Activated CD4-positive, CD25-positive, alpha-beta regulatory T cell treated with anti-CD3 and anti-CD28 coated beads, Interleukin-2, amount 50 U/mL, for 16 hours (primary cell): ENCODE data around the gene SLC43A1.

Source experiments
- DNase-seq: peaks from one replicate; pipeline ENCODE4 v3.0.0-alpha.2; 2020; ENCODE audit warnings: low read depth, low spot score

SLC43A1 gene

DNA sequence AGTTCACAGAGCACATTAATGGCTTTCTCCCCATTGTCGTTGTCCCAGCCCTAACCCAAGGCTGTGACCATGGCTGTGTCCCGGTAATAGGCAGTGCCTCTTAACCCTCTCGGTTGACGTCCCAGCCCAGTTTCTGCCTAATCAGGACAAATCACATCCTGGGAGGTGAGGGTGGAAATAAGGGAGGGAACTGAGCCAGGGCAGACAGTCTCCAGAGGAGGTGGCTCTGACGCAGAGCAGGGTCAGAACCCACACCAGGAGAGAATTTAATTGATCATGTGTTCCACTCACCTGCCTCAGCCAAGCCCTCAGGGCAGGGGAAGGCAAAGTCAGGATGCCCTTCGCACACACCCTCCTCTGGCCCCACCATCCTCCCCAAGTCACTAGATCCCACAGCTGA, 17.0 kb downstream of the SLC43A1 start:
- DNase-seq: no peak

DNA sequence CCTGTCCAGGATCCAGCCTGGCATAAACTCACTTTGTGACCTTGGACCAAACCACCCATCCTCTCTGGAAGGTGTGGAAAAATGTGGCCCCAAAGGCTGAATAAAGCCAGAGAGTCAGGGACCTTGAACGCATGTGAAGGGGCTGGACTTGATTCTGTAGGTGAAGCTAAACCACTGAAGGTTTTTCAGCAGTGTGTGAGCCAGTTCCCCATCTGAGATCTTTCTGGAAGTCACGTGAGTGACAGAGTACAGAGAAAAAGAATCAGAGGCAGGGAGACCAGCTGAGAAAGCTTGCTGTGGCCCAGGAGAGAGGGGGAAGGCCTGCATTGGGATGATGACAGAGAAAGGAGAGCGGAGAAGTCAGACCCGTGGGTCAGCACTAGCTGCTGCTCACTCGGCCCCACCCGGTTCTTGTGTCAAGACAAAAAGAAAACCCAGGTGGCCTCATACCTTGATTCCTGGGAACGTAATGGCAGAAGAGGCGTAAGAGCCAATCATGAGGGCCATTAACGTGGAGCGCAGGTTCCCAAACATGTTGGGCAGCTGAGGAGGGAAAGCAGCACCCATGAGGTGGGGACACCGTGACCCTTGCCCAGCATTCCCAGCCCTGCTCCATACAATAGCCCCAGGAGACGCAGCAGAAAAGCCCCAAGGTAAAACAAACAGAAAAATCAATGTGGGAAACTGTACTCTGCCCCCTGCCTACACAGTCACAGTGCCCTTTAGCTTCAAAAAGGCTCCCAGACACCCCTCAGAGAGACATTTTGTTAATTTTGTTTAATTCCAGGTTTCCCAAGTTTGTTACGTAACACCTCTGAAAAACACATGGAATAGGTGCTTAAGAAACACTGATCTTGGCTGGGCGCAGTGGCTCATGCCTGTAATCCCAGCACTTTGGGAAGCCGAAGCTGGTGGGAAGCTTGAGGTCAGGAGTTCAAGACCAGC, 17.9 kb downstream of the SLC43A1 start:
- no peak for DNase-seq

- no peak for DNase-seq
These were observed 19.2 kb downstream of the SLC43A1 start for GRCh38 chr11:57496109-57496820.

DNA sequence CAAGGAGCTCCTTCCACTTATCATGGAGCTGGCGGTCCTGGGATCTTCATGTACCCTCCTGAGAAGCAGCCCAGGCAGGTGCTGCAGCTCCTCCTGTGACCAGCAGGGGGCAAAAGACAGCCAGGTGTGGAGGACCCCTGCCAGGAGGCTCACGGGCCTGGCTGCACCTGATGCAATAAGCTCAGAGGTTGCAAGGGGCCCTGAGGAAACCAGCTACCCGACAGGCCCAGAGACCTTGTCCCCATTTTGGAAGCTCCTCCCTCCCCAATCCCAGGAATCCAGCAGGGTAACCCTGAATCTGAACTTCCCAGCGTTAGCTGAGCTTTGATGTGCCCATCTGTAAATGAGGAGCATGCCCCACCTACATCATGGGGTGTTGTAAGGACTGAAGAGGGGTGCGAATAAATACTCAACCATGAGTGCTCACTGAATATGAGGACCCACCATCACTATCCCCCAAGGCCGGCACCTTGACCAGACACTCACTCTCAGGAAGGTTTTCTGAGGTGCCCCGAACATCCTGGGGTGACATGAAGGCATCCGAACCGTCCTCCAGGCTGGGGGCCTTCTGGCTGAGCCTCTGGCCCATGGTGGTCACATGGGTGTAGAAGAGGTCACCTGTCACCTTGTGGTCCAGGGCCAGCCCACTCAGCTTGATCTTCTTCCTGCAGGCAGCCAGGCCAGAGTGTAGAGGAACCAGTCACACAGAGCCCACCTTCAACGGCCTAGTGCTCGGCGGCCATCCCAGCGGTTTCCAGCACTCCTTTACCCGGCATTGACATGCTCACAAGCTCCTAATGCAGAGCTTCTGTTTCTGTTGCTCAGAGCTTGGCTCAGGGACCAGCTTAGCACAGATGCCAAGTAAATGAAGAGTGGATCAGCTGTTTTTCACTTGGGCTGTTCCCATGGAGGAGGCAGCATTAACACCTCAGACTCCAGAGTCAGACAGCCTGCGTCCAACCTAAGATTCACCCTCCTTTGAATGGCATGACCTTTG, 21.7 kb downstream of the SLC43A1 start:
- DNase-seq: peak; percentile 64

DNA sequence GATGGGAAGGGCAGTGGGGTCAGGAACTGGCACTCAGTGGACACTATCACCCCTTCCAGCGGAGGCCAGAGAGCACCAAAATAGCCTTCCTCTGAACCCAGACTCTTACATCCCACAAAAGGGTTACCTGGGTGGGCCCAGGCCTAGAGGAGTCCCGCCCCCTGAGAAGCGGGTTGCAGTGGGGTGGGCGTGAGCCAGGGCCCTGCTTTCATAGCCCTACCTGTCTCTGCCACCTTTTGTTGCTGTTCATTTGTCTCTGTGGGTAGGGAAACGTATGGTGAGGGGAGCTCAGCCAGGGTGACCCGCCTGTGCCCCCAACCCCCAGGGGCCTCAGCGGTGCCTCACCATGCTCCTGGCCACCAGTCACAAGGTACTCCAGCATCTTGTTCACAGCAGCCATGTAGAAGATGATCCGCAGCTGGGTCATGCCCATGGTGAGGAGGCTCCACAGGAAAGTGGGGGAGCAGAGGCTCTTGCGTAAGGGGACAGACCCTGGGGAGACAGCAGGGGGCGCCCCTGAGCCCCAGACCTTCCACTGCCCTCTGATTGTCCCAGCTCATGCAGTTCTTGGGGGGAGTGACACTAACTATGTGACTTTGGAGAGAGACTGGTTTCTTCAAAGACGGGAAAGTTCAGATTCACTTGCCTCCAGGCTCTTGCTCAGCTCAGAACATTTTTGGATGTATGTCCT, 24.0 kb downstream of the SLC43A1 start:
- no peak for DNase-seq

- no peak for DNase-seq
These were observed 24.9 kb downstream of the SLC43A1 start for GRCh38 chr11:57490456-57491248.

DNA sequence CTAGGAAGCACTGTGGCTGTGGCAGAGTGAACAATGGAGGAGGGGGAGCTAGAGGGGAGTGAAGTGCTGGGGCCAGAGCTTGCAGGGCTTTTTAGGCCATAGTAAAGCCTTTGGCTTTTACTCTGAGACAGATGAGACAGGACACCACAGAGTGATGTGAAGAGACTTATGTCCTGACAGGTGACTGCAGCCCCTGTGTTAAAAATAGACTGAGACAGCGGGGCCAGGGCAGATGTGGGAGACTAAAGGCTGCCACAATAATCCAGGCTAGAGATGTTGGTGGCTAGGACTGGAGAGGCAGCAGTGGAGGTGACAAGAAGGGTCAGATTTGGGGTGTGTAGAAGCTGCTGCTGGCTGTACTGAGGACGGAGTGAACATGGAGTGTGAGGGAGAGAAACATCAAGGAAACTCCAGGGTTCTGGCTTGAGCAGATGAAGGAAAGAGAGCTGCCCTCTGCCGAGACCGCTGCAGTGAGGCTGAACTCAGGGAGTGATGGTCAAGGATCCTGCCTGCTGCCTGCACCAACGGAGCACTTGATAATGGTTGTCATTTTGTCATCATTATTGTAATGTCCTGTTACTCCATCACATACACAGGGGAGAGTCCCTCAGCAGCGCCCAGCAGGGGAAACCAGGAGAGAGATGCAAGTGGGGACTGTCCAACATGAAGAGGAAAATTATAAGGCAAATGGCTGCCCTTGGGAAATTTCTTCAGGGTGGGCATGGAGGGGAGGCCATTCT, 27.4 kb downstream of the SLC43A1 start:
- no peak for DNase-seq

GRCh38 chr11:57487021-57487778, 28.3 kb downstream of the SLC43A1 start:
- DNase-seq: no peak

GRCh38 chr11:57485217-57485990, 30.1 kb downstream of the SLC43A1 start:
- DNase-seq: no peak

DNA sequence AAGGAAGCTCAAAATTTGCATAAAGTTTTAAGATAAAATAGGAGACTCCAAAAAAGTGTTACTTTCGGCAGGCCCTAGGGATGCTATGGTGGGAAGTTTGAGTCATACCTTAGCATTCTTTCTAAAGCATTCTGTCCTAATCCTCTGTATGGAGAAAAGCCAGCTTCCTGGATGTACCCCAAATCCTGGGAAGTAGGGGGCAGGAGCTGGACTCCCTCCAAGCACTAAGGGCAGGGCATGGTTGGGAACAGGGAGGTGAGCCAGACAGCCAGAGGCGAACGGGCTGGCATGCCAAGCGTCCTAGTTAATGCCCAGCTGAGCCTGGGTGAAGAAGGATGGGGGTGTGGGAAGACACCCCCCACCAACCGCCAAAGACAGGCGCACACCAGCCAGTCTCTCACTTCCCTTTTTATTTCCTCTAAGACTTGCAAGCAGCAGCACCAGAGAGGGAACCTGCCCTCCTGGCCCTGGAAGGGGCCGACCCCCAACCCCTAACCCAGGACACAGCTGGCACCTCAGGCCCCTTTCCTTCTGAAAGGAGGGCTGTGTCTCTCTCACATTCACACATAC, 31.3 kb downstream of the SLC43A1 start:
- DNase-seq: no peak

DNA sequence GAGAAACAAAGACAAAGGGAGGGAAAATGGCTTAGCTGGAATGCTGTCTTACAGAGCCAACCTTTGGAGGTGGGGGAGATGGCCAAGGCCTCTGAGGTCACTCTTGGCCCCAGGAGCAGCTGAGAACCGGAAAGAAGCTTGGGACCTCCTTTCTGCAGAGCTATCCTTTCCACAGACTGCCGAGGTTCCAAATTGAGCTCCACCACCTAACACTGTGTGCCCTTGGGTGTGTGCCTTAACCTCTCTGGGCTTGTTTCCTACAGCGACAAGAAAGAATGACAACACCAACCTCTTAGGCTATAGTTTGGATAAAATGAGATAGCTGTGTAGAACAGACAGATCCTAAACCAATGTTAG, 32.0 kb downstream of the SLC43A1 start:
- DNase-seq: no peak

DNA sequence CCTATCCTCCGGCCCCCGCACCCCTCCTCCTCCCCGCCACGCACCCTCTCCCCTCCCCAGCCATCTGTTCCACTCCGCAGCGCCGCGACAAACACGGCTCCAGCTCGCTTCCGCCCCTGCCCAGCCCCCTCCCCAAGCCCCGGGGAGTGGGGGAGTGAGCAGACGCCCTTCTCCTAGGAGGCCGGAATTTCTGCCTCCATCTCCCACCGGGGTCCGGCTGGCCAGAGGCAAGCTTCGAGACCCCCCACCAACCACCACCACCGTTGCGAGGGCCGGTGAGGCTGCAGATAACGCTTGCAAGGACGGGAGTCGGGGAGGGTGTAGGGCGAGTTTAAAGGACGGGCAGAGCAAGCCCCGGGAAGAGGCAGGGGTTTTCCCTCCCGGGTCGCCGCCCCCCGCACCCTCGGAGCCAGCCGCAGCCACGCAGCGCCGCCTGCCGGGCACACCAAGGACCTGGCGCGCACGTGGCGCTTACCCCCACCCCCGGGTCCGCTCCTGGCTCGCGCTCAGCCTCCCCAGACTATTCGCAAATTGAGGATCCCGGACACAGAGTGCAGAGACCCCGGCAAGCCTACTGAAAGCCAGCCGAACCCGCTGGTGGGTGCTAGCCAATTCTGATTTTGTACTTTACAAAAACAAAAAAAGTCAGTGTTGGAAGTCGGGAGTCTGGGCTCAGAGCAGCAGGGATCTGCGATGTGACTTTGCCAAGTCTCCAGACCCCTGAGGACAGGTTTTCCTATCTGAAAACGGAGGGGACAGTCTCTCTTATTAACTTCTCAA, 32.5 kb downstream of the SLC43A1 start:
- peak; percentile 23 for DNase-seq

DNA sequence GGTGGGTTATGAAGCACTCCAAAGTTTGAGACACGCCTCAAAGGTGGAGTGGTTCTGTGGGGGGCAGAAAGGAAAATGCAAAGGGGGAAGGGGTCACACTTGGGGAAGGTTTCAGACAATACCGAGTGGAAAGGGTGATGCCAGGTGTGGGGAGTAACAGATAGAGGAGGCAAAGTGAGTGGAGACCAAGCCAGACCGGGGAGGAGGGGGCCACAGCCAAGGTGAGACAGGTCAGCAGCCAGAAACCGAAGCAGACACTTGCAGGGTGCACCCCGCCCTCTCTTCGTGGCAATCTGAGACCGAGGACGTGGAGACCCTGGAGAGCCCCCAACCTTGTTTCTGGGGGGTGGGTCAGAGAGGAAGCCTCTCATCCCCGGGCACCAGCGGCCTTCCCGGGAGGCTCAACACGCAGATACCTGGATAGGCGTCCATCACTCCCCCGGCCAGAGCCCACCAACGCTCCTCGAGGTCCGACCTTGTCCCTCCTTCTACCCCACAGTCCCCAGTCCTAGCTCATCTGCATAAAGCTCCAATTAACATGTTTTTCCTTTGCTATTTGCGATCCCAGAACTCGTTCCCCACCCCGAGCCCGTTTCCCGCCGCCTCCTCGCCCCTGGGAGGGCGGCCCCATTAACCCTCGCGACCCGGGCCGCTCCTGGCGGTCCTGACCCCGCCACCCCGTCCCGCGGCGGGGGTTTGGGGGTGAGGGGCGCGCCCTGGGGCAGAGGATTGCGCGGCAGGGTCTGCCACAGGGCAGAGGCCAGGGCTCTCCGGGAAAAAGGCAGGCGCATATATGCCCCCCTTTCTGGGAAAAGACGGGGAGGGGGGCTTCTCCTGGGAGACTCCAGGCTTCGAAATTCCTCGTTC, 33.4 kb downstream of the SLC43A1 start:
- no peak for DNase-seq

GRCh38 chr11:57481315-57481714, 34.2 kb downstream of the SLC43A1 start:
- no peak for DNase-seq

GRCh38 chr11:57480409-57481137, 34.9 kb downstream of the SLC43A1 start:
- peak; percentile 28 for DNase-seq
